Naive thymus-derived CD8-positive, alpha-beta T cell (primary cell): Measurements from ENCODE around the gene CYB5A. TPM values are rescaled to one million over a fixed set of nuclear protein-coding genes. Genes with fewer than 3 reads are reported as not detected.

Experiments used
- ATAC-seq, 2 donors: fragments of 150-1000 bp; cut with Tn5 transposase in 1 of 2; sonication (Bioruptor Pico), chemical (Tn5 transposase) in 1 of 2; 1 replicate in 1 of 2; 2 replicates in 1 of 2; pipeline ENCODE4 v1.10.0; 2021; ENCODE audit warnings: mild to moderate bottlenecking in 2 of 2, moderate library complexity in 2 of 2
- POLR2A ChIA-PET: fragments of 350-600 bp; sonication (Branson Sonifier 250); formaldehyde crosslinking; loops from one replicate; lab custom pipeline; 2021; ENCODE audit warnings: antibody characterized with exemption; lab: Charles Lee
- DNase-seq, 10 donors: peaks; one replicate each; pipeline versions ENCODE4 v3.0.0 to v3.0.0-alpha.2; 2020 to 2022
- H3K27ac Mint-ChIP-seq, 10 donors: one replicate each; pipeline ENCODE4 v1.8.0; 2020 to 2022; ENCODE audit warnings: mild to moderate bottlenecking in 10 of 10, mixed read lengths in 10 of 10, moderate library complexity in 4 of 10, inconsistent platforms in 1 of 10
- H3K27me3 Mint-ChIP-seq, 5 donors: one replicate each; pipeline ENCODE4 v1.8.0; 2021 to 2022; ENCODE audit warnings: mixed read lengths in 5 of 5
- H3K36me3 Mint-ChIP-seq, 3 donors: one replicate each; pipeline ENCODE4 v1.8.0; 2020 to 2022; ENCODE audit warnings: mixed read lengths in 3 of 3, mild to moderate bottlenecking in 2 of 3, inconsistent platforms in 1 of 3
- H3K4me1 Mint-ChIP-seq, 4 donors: one replicate each; pipeline ENCODE4 v1.8.0; 2021 to 2022; ENCODE audit warnings: mixed read lengths in 4 of 4
- H3K4me3 Mint-ChIP-seq, 10 donors: one replicate each; pipeline ENCODE4 v1.8.0; 2020 to 2022; ENCODE audit warnings: mild to moderate bottlenecking in 10 of 10, mixed read lengths in 10 of 10, moderate library complexity in 6 of 10, inconsistent platforms in 1 of 10
- H3K9me3 Mint-ChIP-seq, 9 donors: one replicate each; pipeline ENCODE4 v1.8.0; 2020 to 2022; ENCODE audit warnings: mixed read lengths in 9 of 9, mild to moderate bottlenecking in 3 of 9, inconsistent platforms in 1 of 9, moderate library complexity in 1 of 9
- polyA plus RNA-seq, 3 donors: library from polyadenylated mRNA; unstranded; fragments of 300-500 nt; fragmentation: Illumina TruSeq; gene quantifications; one replicate each; pipeline ENCODE4 v1.2.3, GENCODE V29; 2021
- total RNA-seq, 8 experiments: library from RNA in 2 of 8; stranded (reverse) in 2 of 8; gene quantifications; one replicate each; pipeline ENCODE4 v1.2.3 and lab custom pipeline; 2021 to 2026

The CYB5A gene
- total and polyA plus RNA-seq, 5 experiments from 2014 or later, result 42.3 to 101 (median 80.3) TPM

GRCh38 chr18:74230922-74231714 is 60.6 kb downstream of the CYB5A start:
- H3K9me3 Mint-ChIP-seq, result no peaks in the 10 kb centered on the region
- no peak for DNase-seq

GRCh38 chr18:74229891-74230290 is 61.9 kb downstream of the CYB5A start:
- no peak overlapping the region for H3K27ac Mint-ChIP-seq
- ATAC-seq (no peak), DNase-seq (no peak)
- POLR2A ChIA-PET, result no interaction called here
- no peaks in the 10 kb centered on the region for H3K9me3 Mint-ChIP-seq
- H3K36me3 Mint-ChIP-seq, result no peaks in the 10 kb centered on the region
- peaks cover 0 to 14% (median 6%) of the 10 kb centered on the region in 5 donors for H3K27me3 Mint-ChIP-seq
- H3K4me1 Mint-ChIP-seq, result no peaks in the 10 kb centered on the region
- no peak overlapping the region for H3K4me3 Mint-ChIP-seq

More at GRCh38 chr18:74230922-74231714, 60.6 kb downstream of the CYB5A start:
- H3K36me3 Mint-ChIP-seq, result no peaks in the 10 kb centered on the region
- no peak for ATAC-seq
- POLR2A ChIA-PET, result no interaction called here
- H3K27ac Mint-ChIP-seq, result no peak overlapping the region
- no peaks in the 10 kb centered on the region for H3K4me1 Mint-ChIP-seq
- H3K27me3 Mint-ChIP-seq, result peaks cover 0 to 10% (median 2%) of the 10 kb centered on the region in 5 donors
- H3K4me3 Mint-ChIP-seq, result peak overlapping the region in 1 of 10 donors; percentile 10

GRCh38 chr18:74229005-74229404 is 62.8 kb downstream of the CYB5A start:
- no peak overlapping the region for H3K27ac Mint-ChIP-seq
- POLR2A ChIA-PET, result interaction anchor here (0.6 kb wide), 1 partner anchor 13 kb away, joined by 3 read pairs; no protein-coding TSS in a partner anchor
- no peak overlapping the region for H3K4me3 Mint-ChIP-seq
- DNase-seq (no peak), ATAC-seq (no peak)
- peaks cover 0 to 14% (median 6%) of the 10 kb centered on the region in 5 donors for H3K27me3 Mint-ChIP-seq
- no peaks in the 10 kb centered on the region for H3K36me3 Mint-ChIP-seq
- H3K9me3 Mint-ChIP-seq, result no peaks in the 10 kb centered on the region
- H3K4me1 Mint-ChIP-seq, result no peaks in the 10 kb centered on the region

- Mint-ChIP-seq H3K36me3 (no peaks in the 10 kb centered on the region), H3K4me1 (no peaks in the 10 kb centered on the region), H3K4me3 (no peak overlapping the region), H3K27ac (no peak overlapping the region), H3K9me3 (no peaks in the 10 kb centered on the region), H3K27me3 (peaks cover 0 to 17% (median 6%) of the 10 kb centered on the region in 5 donors)
- ATAC-seq, result no peak
- no peak for DNase-seq
- POLR2A ChIA-PET, result no interaction called here
These were observed 63.5 kb downstream of the CYB5A start for GRCh38 chr18:74228312-74228711.

- no peaks in the 10 kb centered on the region for H3K4me1 Mint-ChIP-seq
- peaks cover 1 to 17% (median 6%) of the 10 kb centered on the region in 5 donors for H3K27me3 Mint-ChIP-seq
- ATAC-seq, result no peak
- H3K4me3 Mint-ChIP-seq, result no peak overlapping the region
- POLR2A ChIA-PET, result no interaction called here
- H3K9me3 Mint-ChIP-seq, result no peaks in the 10 kb centered on the region
- DNase-seq, result no peak
- H3K27ac Mint-ChIP-seq, result no peak overlapping the region
- no peaks in the 10 kb centered on the region for H3K36me3 Mint-ChIP-seq
These were observed 65.1 kb downstream of the CYB5A start for GRCh38 chr18:74226666-74227065.

- Mint-ChIP-seq H3K36me3 (no peaks in the 10 kb centered on the region), H3K4me3 (no peak overlapping the region), H3K27me3 (peaks cover 1 to 17% (median 6%) of the 10 kb centered on the region in 5 donors), H3K9me3 (no peaks in the 10 kb centered on the region), H3K27ac (no peak overlapping the region), H3K4me1 (no peaks in the 10 kb centered on the region)
- POLR2A ChIA-PET, result no interaction called here
- DNase-seq, result no peak
- no peak for ATAC-seq
These were observed 65.6 kb downstream of the CYB5A start for GRCh38 chr18:74226156-74226555.

GRCh38 chr18:74225193-74225840 is 66.4 kb downstream of the CYB5A start:
- Mint-ChIP-seq H3K9me3 (no peaks in the 10 kb centered on the region), H3K4me3 (no peak overlapping the region), H3K27me3 (peaks cover 1 to 17% (median 6%) of the 10 kb centered on the region in 5 donors), H3K36me3 (no peaks in the 10 kb centered on the region), H3K27ac (no peak overlapping the region), H3K4me1 (no peaks in the 10 kb centered on the region)
- DNase-seq (no peak), ATAC-seq (no peak)
- POLR2A ChIA-PET, result no interaction called here

- peaks cover 1 to 17% (median 6%) of the 10 kb centered on the region in 5 donors for H3K27me3 Mint-ChIP-seq
- POLR2A ChIA-PET, result no interaction called here
- DNase-seq (no peak), ATAC-seq (no peak)
- H3K36me3 Mint-ChIP-seq, result no peaks in the 10 kb centered on the region
- no peak overlapping the region for H3K4me3 Mint-ChIP-seq
- H3K4me1 Mint-ChIP-seq, result no peaks in the 10 kb centered on the region
- no peak overlapping the region for H3K27ac Mint-ChIP-seq
- H3K9me3 Mint-ChIP-seq, result no peaks in the 10 kb centered on the region
These were observed 68.9 kb downstream of the CYB5A start for GRCh38 chr18:74222710-74223494.

- H3K4me3 Mint-ChIP-seq, result no peak overlapping the region
These were observed 70.7 kb downstream of the CYB5A start for GRCh38 chr18:74221081-74221480.

GRCh38 chr18:74219056-74219455 is 72.7 kb downstream of the CYB5A start:
- Mint-ChIP-seq H3K4me1 (no peaks in the 10 kb centered on the region), H3K36me3 (no peaks in the 10 kb centered on the region), H3K27ac (no peak overlapping the region), H3K9me3 (no peaks in the 10 kb centered on the region), H3K4me3 (no peak overlapping the region), H3K27me3 (peaks cover 5 to 21% (median 8%) of the 10 kb centered on the region in 5 donors)
- no peak for ATAC-seq
- POLR2A ChIA-PET, result no interaction called here
- no peak for DNase-seq

More at GRCh38 chr18:74221081-74221480, 70.7 kb downstream of the CYB5A start:
- no peaks in the 10 kb centered on the region for H3K4me1 Mint-ChIP-seq
- DNase-seq (no peak), ATAC-seq (no peak)
- H3K36me3 Mint-ChIP-seq, result no peaks in the 10 kb centered on the region
- no peak overlapping the region for H3K27ac Mint-ChIP-seq
- POLR2A ChIA-PET, result no interaction called here
- peaks cover 1 to 10% (median 5%) of the 10 kb centered on the region in 5 donors for H3K27me3 Mint-ChIP-seq
- no peaks in the 10 kb centered on the region for H3K9me3 Mint-ChIP-seq

- Mint-ChIP-seq H3K36me3 (no peaks in the 10 kb centered on the region), H3K4me3 (no peak overlapping the region), H3K27ac (no peak overlapping the region), H3K9me3 (no peaks in the 10 kb centered on the region), H3K4me1 (no peaks in the 10 kb centered on the region), H3K27me3 (peaks cover 9 to 35% (median 14%) of the 10 kb centered on the region in 5 donors)
- POLR2A ChIA-PET, result no interaction called here
- no peak for DNase-seq
- ATAC-seq, result no peak
These were observed 74.2 kb downstream of the CYB5A start for GRCh38 chr18:74217476-74218143.

GRCh38 chr18:74216661-74217110 is 75.1 kb downstream of the CYB5A start:
- Mint-ChIP-seq H3K36me3 (no peaks in the 10 kb centered on the region), H3K27ac (no peak overlapping the region), H3K4me1 (no peaks in the 10 kb centered on the region), H3K4me3 (no peak overlapping the region), H3K9me3 (no peaks in the 10 kb centered on the region), H3K27me3 (peaks cover 9 to 36% (median 14%) of the 10 kb centered on the region in 5 donors)
- ATAC-seq (no peak), DNase-seq (no peak)
- POLR2A ChIA-PET, result no interaction called here
